ENCODE data around the gene ADGRF5.

Gene ADGRF5

DNA sequence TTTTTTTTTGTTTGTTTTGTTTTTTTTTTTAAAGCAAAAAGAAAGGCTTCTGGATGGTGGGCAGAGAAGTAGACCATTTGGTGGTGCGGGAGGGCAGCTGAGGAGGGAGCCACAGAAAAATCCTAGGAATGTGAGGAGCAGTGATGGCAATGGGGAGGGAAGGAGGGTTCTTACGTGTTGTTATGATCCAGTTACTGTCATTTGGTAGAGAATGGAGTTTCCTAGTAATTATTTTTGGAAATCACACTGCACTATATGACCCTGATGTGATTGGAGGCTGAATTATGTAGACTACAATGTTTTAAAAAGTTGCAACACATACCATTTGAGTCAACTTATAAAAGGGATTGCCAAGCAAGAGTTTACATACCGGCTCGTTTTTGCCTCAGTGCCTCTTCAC is 22.1 kb downstream of the ADGRF5 start:
- H3K4me3 ChIP-seq = no peak overlapping the region
- no peak for DNase-seq
- no peak overlapping the region for H3K27ac ChIP-seq

DNA sequence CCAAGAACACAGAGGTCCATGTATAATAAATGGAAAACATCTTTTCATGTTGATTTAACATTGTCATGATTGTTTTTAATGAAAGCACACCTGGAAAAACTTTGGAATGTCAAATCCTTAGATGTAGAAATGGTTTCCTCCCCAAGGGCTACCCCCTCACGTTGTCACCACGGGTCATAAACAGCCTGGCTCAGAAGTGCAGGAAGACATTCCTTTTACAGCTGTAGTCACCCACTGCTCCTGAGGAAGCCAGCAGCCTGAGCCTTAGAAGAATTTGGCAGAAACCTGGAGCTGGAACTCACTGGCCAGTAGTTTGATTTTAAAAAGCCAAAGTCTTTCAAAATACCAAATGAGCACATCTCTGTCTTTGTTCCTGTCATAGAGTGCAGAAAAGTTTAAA is 23.7 kb downstream of the ADGRF5 start:
- Histone ChIP-seq H3K27me3 (no peaks in the 10 kb centered on the region), H3K4me3 (no peak overlapping the region), H3K4me1 (peaks cover 0 to 15% (median 1%) of the 10 kb centered on the region in 4 donors), H3K36me3 (no peaks in the 10 kb centered on the region), H3K27ac (no peak overlapping the region), H3K9me3 (no peaks in the 10 kb centered on the region)
- TF ChIP-seq, protein P1, sequence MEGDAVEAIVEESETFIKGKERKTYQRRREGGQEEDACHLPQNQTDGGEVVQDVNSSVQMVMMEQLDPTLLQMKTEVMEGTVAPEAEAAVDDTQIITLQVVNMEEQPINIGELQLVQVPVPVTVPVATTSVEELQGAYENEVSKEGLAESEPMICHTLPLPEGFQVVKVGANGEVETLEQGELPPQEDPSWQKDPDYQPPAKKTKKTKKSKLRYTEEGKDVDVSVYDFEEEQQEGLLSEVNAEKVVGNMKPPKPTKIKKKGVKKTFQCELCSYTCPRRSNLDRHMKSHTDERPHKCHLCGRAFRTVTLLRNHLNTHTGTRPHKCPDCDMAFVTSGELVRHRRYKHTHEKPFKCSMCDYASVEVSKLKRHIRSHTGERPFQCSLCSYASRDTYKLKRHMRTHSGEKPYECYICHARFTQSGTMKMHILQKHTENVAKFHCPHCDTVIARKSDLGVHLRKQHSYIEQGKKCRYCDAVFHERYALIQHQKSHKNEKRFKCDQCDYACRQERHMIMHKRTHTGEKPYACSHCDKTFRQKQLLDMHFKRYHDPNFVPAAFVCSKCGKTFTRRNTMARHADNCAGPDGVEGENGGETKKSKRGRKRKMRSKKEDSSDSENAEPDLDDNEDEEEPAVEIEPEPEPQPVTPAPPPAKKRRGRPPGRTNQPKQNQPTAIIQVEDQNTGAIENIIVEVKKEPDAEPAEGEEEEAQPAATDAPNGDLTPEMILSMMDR (IDR thresholded peaks at IDR 0.05) = no peak
- DNase-seq = no peak
- intact Hi-C loops (cut with DNase I; ENCODE audit: low total_unique reads) = no loop called here

More for the DNA sequence above, 22.1 kb downstream of the ADGRF5 start:
- Histone ChIP-seq H3K9me3 (no peaks in the 10 kb centered on the region), H3K27me3 (no peaks in the 10 kb centered on the region), H3K4me1 (peaks cover 0 to 15% (median 1%) of the 10 kb centered on the region in 4 donors), H3K36me3 (no peaks in the 10 kb centered on the region)
- TF ChIP-seq, protein P1 (IDR thresholded peaks at IDR 0.05) = no peak
- intact Hi-C loops (cut with DNase I; ENCODE audit: low total_unique reads) = no loop called here

DNA sequence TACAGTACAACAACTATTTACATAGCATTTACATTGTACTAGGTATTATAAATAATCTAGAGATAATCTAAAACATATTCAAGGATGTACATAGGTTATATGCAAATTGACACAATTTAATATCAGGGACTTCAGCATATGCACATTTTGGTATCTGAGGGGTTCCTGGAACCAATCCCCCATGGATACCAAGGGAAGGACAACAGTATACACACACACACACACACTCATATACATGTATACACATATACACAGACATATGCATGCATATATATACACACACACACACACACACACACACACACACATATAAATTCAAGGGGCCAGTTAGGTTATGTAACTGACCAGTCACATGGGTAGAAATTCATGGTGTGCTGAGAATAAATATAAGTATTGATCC is 24.9 kb downstream of the ADGRF5 start:
- Histone ChIP-seq H3K36me3 (no peaks in the 10 kb centered on the region), H3K27ac (no peak overlapping the region), H3K9me3 (no peaks in the 10 kb centered on the region), H3K27me3 (no peaks in the 10 kb centered on the region), H3K4me3 (no peak overlapping the region), H3K4me1 (peaks cover 0 to 15% (median 1%) of the 10 kb centered on the region in 4 donors)
- TF ChIP-seq, protein P1 (IDR thresholded peaks at IDR 0.05) = no peak
- no peak for DNase-seq
- intact Hi-C loops (cut with DNase I; ENCODE audit: low total_unique reads) = no loop called here

DNA sequence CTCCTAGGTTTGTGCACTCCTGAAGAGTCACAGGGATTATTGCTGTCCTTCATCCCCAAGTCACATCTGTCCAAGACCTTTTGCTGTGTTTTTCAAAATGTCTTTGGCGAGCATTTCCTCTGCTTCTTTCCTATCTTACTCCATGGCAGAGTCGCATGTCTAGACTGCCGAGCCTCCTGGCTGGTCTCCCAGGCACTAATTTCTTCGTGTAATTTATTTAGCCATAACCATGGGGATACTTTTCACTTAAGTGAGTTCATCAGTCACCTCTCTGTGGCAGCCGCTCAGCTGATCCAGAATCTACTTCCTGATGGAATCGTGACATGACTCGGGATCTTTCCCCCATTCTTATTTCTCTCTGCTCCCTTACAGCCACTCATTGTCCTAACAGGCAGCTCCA is 25.8 kb downstream of the ADGRF5 start:
- H3K4me1 ChIP-seq = peaks cover 0 to 15% (median 1%) of the 10 kb centered on the region in 4 donors
- H3K27ac ChIP-seq = no peak overlapping the region
- DNase-seq = no peak
- no peak overlapping the region for H3K4me3 ChIP-seq
- TF ChIP-seq, protein P1 (IDR thresholded peaks at IDR 0.05) = no peak
- H3K9me3 ChIP-seq = no peaks in the 10 kb centered on the region
- intact Hi-C loops (cut with DNase I; ENCODE audit: low total_unique reads) = no loop called here
- no peaks in the 10 kb centered on the region for H3K36me3 ChIP-seq
- no peaks in the 10 kb centered on the region for H3K27me3 ChIP-seq

DNA sequence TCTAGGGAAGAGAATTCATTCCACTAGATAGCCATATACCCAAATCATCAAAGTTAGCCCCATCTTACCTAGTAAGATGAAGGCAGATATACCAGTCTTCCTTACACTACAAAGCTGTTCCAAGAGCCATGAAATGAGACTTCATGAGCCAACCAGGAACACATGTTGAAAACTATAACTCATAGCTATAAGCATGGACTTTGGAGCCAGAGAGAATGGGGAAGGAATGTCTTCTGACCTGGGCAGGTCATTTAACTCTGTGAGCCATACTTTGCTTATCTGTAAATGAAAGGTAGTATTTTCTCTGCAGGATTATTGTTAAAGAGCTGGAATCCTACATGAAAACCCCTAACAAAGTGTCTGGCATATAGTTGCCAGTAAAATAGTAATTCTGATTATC is 27.3 kb downstream of the ADGRF5 start:
- intact Hi-C loops (cut with DNase I; ENCODE audit: low total_unique reads) = no loop called here
- no peak for DNase-seq
- H3K27me3 ChIP-seq = no peaks in the 10 kb centered on the region
- no peaks in the 10 kb centered on the region for H3K9me3 ChIP-seq
- TF ChIP-seq, protein P1 (IDR thresholded peaks at IDR 0.05) = no peak
- H3K4me3 ChIP-seq = no peak overlapping the region
- no peak overlapping the region for H3K27ac ChIP-seq
- H3K36me3 ChIP-seq = no peaks in the 10 kb centered on the region
- H3K4me1 ChIP-seq = peaks cover 0 to 15% (median 1%) of the 10 kb centered on the region in 4 donors

DNA sequence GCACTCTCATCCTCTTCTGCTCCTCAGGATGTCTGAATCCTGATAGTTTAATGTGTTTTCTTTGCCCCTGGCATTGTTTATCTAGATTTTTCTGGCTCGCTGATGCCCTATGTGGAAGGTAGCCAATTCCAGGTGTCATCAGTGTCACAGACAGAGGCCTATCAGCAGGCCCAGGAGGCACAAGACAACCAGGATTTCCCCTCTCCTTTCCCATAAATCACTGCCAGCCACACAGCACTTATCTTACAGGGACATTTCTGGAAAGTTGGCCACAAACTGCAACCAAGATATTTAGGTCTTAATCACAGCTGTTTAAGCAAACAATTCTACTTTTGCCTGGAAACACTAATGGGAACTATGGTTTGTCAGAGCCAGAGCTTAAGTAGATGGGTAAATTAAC is 28.1 kb downstream of the ADGRF5 start:
- no peak overlapping the region for H3K27ac ChIP-seq
- TF ChIP-seq, protein P1 (IDR thresholded peaks at IDR 0.05) = no peak
- DNase-seq = no peak
- no peaks in the 10 kb centered on the region for H3K27me3 ChIP-seq
- H3K9me3 ChIP-seq = no peaks in the 10 kb centered on the region
- H3K36me3 ChIP-seq = no peaks in the 10 kb centered on the region
- no peak overlapping the region for H3K4me3 ChIP-seq
- intact Hi-C loops (cut with DNase I; ENCODE audit: low total_unique reads) = no loop called here
- H3K4me1 ChIP-seq = peaks cover 0 to 15% (median 1%) of the 10 kb centered on the region in 4 donors

Data from tibial artery (tissue), 4 donors.